Measurements from ENCODE around the gene RAB5B. TPM values are rescaled to one million over a fixed set of nuclear protein-coding genes. Genes with fewer than 3 reads are reported as not detected.

Gene RAB5B
- polyA plus RNA-seq, 2 of the 4 experiments (the other 2 are of a cell fraction): 37.2 to 90.4 TPM

DNA sequence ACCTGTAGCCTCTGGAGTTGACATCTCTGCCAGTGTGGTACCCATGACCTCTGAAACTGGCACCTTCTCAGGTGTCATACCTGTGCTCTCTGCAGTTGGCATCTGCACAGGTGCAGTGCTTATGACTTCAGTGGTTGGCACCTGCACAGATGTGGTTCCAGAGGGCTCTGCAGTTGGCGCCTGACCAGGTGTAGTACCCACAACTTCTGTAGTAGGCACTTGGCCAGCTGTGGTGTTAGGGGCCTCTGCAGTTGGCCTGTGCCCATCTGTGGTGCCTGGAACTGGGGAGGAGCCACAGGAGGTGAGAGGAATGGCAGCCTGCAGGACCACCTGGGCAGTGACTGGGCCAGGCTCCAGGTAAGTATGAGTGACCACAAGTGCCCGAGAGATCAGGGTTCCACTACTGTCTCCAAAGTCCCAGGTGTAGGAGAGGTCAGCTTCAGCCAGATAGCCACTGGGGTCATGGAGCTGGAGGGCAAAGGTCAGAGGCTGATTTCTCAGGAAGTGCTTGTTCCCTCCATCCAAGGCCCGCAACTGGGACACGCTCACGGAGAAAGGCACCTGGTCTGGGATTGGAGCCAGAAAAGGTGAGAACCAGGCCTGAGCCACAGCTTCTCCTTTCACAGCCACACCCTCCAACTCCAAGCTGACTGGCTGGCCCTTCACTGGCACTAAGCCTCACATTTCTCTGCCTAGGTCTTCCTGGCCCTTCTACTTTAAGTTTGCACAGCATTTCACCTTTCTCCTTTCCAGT is 16.6 kb upstream of the RAB5B start:
- H3K4me2 ChIP-seq: no peak overlapping the region
- no peaks in the 10 kb centered on the region for H3K9me3 ChIP-seq
- FAIRE-seq: no peak
- TF ChIP-seq RNF2 (IDR thresholded peaks at IDR 0.05; ENCODE audit: borderline replicate concordance, low read depth): no peak
- no peak for TF ChIP-seq MAFK (IDR thresholded peaks at IDR 0.05; ENCODE audit: partially characterized antibody)
- TF ChIP-seq FOSL2 (IDR thresholded peaks at IDR 0.05): no peak
- TF ChIP-seq FOSL2 (CRISPR knock-in tag; IDR thresholded peaks at IDR 0.05): no peak
- TF ChIP-seq HES2 (IDR thresholded peaks at IDR 0.05): no peak
- no peak for TF ChIP-seq JUNB (IDR thresholded peaks at IDR 0.05)
- no peak for TF ChIP-seq CBX2 (IDR thresholded peaks at IDR 0.05; ENCODE audit: borderline replicate concordance, low read depth)
- no peak for TF ChIP-seq RCOR1 (IDR thresholded peaks at IDR 0.05; ENCODE audit: low read depth, low read length)
- no peak for TF ChIP-seq MAZ (IDR thresholded peaks at IDR 0.05; ENCODE audit: borderline replicate concordance, low read depth, low read length)
- no peak for TF ChIP-seq HOXA7 (CRISPR knock-in tag; IDR thresholded peaks at IDR 0.05)
- no peak for TF ChIP-seq POLR2A (IDR thresholded peaks at IDR 0.05; ENCODE audit: low read length)
- no peak for TF ChIP-seq ZNF302 (CRISPR knock-in tag; IDR thresholded peaks at IDR 0.05)
- no peak for TF ChIP-seq JUN (IDR thresholded peaks at IDR 0.05)
- TF ChIP-seq CHD2 (IDR thresholded peaks at IDR 0.05; ENCODE audit: low read length, partially characterized antibody): no peak
- TF ChIP-seq EP300 (IDR thresholded peaks at IDR 0.05): no peak
- no peak for TF ChIP-seq NR3C1 (IDR thresholded peaks at IDR 0.05)
- no peak for TF ChIP-seq CEBPB (IDR thresholded peaks at IDR 0.05)
- no peak for TF ChIP-seq HEYL (CRISPR knock-in tag; IDR thresholded peaks at IDR 0.05)
- CTCF ChIA-PET: interaction anchor here (0.6 to 11.5 kb wide), 7 partner anchors 9 to 219 kb away, joined by 3 to 179 read pairs (median 7); partner anchors contain the start of genes PMEL, RAB5B and SUOX
- 87% methylated on average over 5 of the region's 5 CpGs for WGBS (ENCODE audit: missing lambda C conversion rate)
- no peak overlapping the region for H3K27ac ChIP-seq
- peaks cover 9% of the 10 kb centered on the region for H3K4me1 ChIP-seq
- DNase-seq (ENCODE audit: low read depth in 1 of 2, low spot score in 1 of 2): no peak
- H3K4me3 ChIP-seq: no peak overlapping the region
- POLR2A ChIA-PET: interaction anchor here (1.9 kb wide), 1 partner anchor 16 kb away, joined by 4 read pairs; the partner anchor contains the start of gene RAB5B
- ATAC-seq: no peak

DNA sequence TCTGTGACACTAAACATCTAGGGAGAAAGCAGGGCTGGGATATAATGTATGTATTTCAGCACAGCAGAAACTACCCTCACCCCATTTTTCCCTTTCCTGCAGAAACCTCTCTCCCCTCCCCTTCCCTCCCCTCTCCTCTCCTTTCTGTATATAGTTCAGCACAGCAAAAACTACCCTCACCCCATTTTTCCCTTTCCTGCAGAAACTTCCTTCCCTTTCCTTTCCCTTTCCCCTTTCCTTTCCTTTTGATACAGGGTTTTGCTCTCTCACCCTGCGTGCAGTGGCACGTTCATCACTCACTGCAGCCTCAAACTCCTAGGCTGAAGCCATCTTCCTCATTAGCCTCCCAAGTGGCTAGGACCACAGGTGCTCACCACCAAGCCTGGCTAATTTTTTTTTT is 10.1 kb upstream of the RAB5B start:
- Histone ChIP-seq H3K4me1 (peaks cover 17% of the 10 kb centered on the region; the same call in 2 of the 3 replicates), H3K27ac (no peak overlapping the region), H3K4me2 (no peak overlapping the region), H3K4me3 (no peak overlapping the region), H3K9me3 (no peaks in the 10 kb centered on the region)
- FAIRE-seq: no peak
- TF ChIP-seq MAX (IDR thresholded peaks at IDR 0.05) (no peak), POLR2AphosphoS2 (conservative IDR thresholded peaks at IDR 0.05; ENCODE audit: low read length) (no peak), EHF (CRISPR knock-in tag; IDR thresholded peaks at IDR 0.05) (no peak), RFX5 (IDR thresholded peaks at IDR 0.05) (no peak), ESRRA (IDR thresholded peaks at IDR 0.05; ENCODE audit: borderline replicate concordance, low read length) (no peak)
- ATAC-seq: no peak
- ChIA-PET POLR2A (no interaction called here), CTCF (no interaction called here)
- WGBS (ENCODE audit: missing lambda C conversion rate): 75% methylated on average over 2 of the region's 2 CpGs
- no peak for DNase-seq (ENCODE audit: low read depth in 1 of 2, low spot score in 1 of 2)

DNA sequence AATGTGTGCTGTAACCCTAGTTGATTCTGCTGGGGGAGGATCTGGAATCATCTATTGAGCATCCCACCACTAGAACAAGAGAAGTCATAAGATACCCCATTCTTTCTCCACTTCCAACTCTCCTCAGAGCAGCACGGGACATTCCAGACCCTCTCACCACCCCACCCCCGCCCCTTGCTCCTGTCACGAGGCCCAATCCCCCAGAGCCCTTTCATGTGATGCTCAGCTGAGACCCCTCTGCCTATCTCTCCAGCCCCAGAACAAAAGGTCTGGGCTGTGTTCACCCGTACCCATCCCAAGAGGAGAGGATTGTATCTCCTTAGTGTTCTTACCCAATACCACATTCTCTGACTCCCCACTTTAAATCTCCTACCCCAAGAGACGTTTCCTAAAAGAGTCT is 8.6 kb upstream of the RAB5B start:
- no peak overlapping the region for H3K27ac ChIP-seq
- no peak overlapping the region for H3K4me3 ChIP-seq
- ATAC-seq (no peak), FAIRE-seq (no peak), DNase-seq (ENCODE audit: low read depth in 1 of 2, low spot score in 1 of 2) (no peak)
- no peaks in the 10 kb centered on the region for H3K9me3 ChIP-seq
- H3K4me1 ChIP-seq: peaks cover 17% of the 10 kb centered on the region; the same call in 2 of the 3 replicates
- TF ChIP-seq EP300 (IDR thresholded peaks at IDR 0.05) (no peak), POLR2A (IDR thresholded peaks at IDR 0.05; ENCODE audit: low read length) (no peak), HOXB13 (CRISPR knock-in tag; IDR thresholded peaks at IDR 0.05; ENCODE audit: low read depth) (no peak), RAD21 (conservative IDR thresholded peaks at IDR 0.05 in 1 of 2, IDR thresholded peaks at IDR 0.05 in 1 of 2) (no peak), HEYL (CRISPR knock-in tag; IDR thresholded peaks at IDR 0.05) (no peak), CTCF (IDR thresholded peaks at IDR 0.05) (no peak), HOXA7 (CRISPR knock-in tag; IDR thresholded peaks at IDR 0.05) (no peak), HES2 (IDR thresholded peaks at IDR 0.05) (no peak)
- TF ChIP-seq, protein P1, sequence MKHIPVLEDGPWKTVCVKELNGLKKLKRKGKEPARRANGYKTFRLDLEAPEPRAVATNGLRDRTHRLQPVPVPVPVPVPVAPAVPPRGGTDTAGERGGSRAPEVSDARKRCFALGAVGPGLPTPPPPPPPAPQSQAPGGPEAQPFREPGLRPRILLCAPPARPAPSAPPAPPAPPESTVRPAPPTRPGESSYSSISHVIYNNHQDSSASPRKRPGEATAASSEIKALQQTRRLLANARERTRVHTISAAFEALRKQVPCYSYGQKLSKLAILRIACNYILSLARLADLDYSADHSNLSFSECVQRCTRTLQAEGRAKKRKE (CRISPR knock-in tag; IDR thresholded peaks at IDR 0.05; ENCODE audit: low read depth): no peak
- ChIA-PET CTCF (no interaction called here), POLR2A (no interaction called here)
- H3K4me2 ChIP-seq: no peak overlapping the region
- 89% methylated on average over 3 of the region's 5 CpGs for WGBS (ENCODE audit: missing lambda C conversion rate)
